Spleen (tissue), 7 donors: ENCODE results near the gene MAU2.

Experiments used
- POLR2A ChIP-seq, 3 donors: fragments of 450-650 bp; IDR thresholded peaks; one replicate each; pipeline ENCODE4 v1.5.1; 2017; ENCODE audit warnings: antibody characterized with exemption in 3 of 3, mild to moderate bottlenecking in 1 of 3
- TF ChIP-seq, protein P1 (sequence below), 11 experiments: fragments of 200-600 bp in 7 of 11; fragments of 450-650 bp in 4 of 11; sonication (generic) in 4 of 11; IDR thresholded peaks in 8 of 11; conservative IDR thresholded peaks in 3 of 11; 1 replicate in 7 of 11; 2 replicates in 4 of 11; pipeline versions ENCODE4 v1.4.0 to v1.8.0; 2016 to 2021; ENCODE audit warnings: antibody characterized with exemption in 11 of 11, inconsistent platforms in 4 of 11, mild to moderate bottlenecking in 1 of 11
- donor health status: DM: no; HTN: no; CAD: no; lungs with moderate emphysema.
- donor health status: DM: no; HTN: no; CAD: no.
- donor health status: DM: no; HTN: no; CAD: no.

DNA sequence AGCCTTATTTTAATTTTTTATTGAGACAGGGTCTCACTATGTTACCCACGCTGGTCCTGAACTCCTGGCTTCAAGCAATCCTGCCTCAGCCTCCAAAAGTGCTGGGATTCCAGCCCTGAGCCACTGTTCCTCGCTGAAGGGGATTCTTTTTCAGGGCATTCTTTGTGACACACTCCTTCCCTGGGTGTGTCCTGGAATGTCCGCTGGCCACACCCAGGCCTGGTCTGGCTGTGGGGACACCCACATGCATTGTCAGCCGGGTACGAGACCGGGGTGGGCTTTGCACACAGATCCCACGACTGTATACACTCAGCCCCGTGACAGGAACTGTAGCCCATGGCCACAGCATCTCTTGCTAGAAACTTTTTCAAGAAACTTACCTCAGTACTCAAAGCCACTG lies 50.4 kb downstream of the MAU2 start:
- TF ChIP-seq POLR2A (IDR thresholded peaks at IDR 0.05): no peak
- TF ChIP-seq, protein P1, sequence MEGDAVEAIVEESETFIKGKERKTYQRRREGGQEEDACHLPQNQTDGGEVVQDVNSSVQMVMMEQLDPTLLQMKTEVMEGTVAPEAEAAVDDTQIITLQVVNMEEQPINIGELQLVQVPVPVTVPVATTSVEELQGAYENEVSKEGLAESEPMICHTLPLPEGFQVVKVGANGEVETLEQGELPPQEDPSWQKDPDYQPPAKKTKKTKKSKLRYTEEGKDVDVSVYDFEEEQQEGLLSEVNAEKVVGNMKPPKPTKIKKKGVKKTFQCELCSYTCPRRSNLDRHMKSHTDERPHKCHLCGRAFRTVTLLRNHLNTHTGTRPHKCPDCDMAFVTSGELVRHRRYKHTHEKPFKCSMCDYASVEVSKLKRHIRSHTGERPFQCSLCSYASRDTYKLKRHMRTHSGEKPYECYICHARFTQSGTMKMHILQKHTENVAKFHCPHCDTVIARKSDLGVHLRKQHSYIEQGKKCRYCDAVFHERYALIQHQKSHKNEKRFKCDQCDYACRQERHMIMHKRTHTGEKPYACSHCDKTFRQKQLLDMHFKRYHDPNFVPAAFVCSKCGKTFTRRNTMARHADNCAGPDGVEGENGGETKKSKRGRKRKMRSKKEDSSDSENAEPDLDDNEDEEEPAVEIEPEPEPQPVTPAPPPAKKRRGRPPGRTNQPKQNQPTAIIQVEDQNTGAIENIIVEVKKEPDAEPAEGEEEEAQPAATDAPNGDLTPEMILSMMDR (IDR thresholded peaks at IDR 0.05 in 8 of 11, conservative IDR thresholded peaks at IDR 0.05 in 3 of 11): no peak
